ENCODE results near the gene RCAN3. TPM values are rescaled to one million over a fixed set of nuclear protein-coding genes. Genes with fewer than 3 reads are reported as not detected.

Gene RCAN3
- total and polyA plus RNA-seq, 5 experiments from 2014 or later: 103 to 217 (median 152) TPM

DNA sequence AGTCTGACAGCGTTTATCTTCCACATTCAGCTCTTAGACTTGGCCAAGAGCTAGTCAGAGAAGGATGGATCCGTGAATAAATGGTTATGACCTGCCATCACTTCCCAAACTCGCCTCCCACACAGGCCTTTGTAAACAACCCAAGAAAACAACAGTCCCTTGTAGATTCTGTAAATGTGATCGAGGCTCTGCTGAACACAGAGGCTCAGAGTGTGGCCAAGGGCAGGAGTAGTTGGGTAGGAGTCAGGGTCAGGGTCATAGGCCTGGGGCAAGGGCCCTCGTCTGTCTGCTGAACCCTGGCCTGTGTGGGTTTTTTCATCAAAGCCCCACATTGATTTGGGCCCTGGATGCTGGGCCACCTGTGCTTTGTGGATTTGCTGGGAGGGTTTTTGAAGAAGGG is 85.9 kb downstream of the RCAN3 start:
- DNase-seq (no peak), ATAC-seq (no peak)
- H3K9me3 Mint-ChIP-seq: no peaks in the 10 kb centered on the region
- no peaks in the 10 kb centered on the region for H3K27me3 Mint-ChIP-seq
- H3K27ac Mint-ChIP-seq: peak overlapping the region in 1 of 10 donors; percentile 21
- H3K36me3 Mint-ChIP-seq: no peaks in the 10 kb centered on the region
- peaks cover 7 to 10% (median 9%) of the 10 kb centered on the region in 4 donors for H3K4me1 Mint-ChIP-seq
- H3K4me3 Mint-ChIP-seq: no peak overlapping the region
- POLR2A ChIA-PET: interaction anchor here (2.3 to 2.4 kb wide), 2 partner anchors 87 to 174 kb away, joined by 14 to 20 read pairs; partner anchors contain the start of genes NIPAL3 and RCAN3

DNA sequence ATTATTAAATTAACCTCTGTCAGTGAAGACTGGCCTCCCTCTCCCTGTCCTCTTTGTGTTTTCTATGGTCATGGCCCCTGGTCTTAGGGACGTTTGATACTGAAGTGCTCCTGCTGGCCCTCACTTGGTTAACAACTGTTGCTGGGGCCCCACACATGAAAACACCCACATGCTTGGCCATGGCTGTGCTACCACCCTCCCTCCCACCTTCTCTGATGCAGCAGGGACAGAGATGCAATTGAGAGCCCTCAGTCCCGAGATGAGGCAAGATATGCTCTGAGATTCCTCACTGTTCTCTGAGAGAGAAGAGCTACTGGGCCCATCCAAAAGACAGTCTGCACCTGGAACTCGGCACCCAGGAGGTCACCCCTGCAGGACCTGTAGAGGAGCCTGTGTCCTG is 86.6 kb downstream of the RCAN3 start:
- Mint-ChIP-seq H3K27me3 (no peaks in the 10 kb centered on the region), H3K27ac (no peak overlapping the region), H3K9me3 (no peaks in the 10 kb centered on the region), H3K4me1 (peaks cover 7 to 10% (median 9%) of the 10 kb centered on the region in 4 donors), H3K4me3 (no peak overlapping the region), H3K36me3 (no peaks in the 10 kb centered on the region)
- no peak for DNase-seq
- no peak for ATAC-seq
- POLR2A ChIA-PET: no interaction called here

Other genes with a start within 250 kb of the RCAN3 start
- not detected for gene GRHL3, start 183.5 kb upstream of the RCAN3 start, total RNA-seq
- gene GRHL3, start 183.5 kb upstream of the RCAN3 start, polyA plus RNA-seq: not detected
- 1 to 10 TPM; 5.5 to 5.9 TPM for gene STPG1, start 89.1 kb upstream of the RCAN3 start, total RNA-seq
- 1 to 10 TPM; 4.1 to 6.8 (median 6.1) TPM for gene STPG1, start 89.1 kb upstream of the RCAN3 start, polyA plus RNA-seq
- 10 to 100 TPM; 58.3 to 59.3 TPM for gene NIPAL3, start 87.0 kb upstream of the RCAN3 start, total RNA-seq
- 10 to 100 TPM; 57.5 to 90.4 (median 89.5) TPM for gene NIPAL3, start 87.0 kb upstream of the RCAN3 start, polyA plus RNA-seq
- under 1 TPM in 1 of 2 experiments, not detected in 1; 0.21 TPM for gene NCMAP, start 53.3 kb downstream of the RCAN3 start, total RNA-seq
- gene NCMAP, start 53.3 kb downstream of the RCAN3 start, polyA plus RNA-seq: under 1 TPM in 2 of 3 donors, not detected in 1; 0.03 to 0.09 TPM
- gene SRRM1, start 140.5 kb downstream of the RCAN3 start, total RNA-seq: 100 to 1,000 TPM; 258 to 275 TPM
- gene SRRM1, start 140.5 kb downstream of the RCAN3 start, polyA plus RNA-seq: 100 to 1,000 TPM; 122 to 245 (median 197) TPM
- 1 to 10 TPM; 4.9 to 6.6 TPM for gene CLIC4, start 242.6 kb downstream of the RCAN3 start, total RNA-seq
- gene CLIC4, start 242.6 kb downstream of the RCAN3 start, polyA plus RNA-seq: under 1 TPM; 0.07 to 0.50 (median 0.11) TPM